ENCODE measurements around the gene CENPVL1. TPM values are rescaled to one million over a fixed set of nuclear protein-coding genes. Genes with fewer than 3 reads are reported as not detected.
"Not testable (repeated sequence)": the region's sequence is repeated elsewhere in the genome, so short reads cannot be mapped to it uniquely, and the experiment has no call there.

CENPVL1 gene
- polyA plus RNA-seq (2013, experiment 1 of 2), result 1.0 TPM
- 0.99 TPM for polyA plus RNA-seq (2013, experiment 2 of 2)

- H2BK120ac ChIP-seq (ENCODE audit: low read depth, low read length); H3K79me1 ChIP-seq (ENCODE audit: low read length); H2BK15ac ChIP-seq (replicated peaks; ENCODE audit: low read depth); H3K4me1 ChIP-seq (ENCODE audit: control insufficient read depth, low read depth, low read length); H3K36me3 ChIP-seq (ENCODE audit: control insufficient read depth, insufficient read depth, low read length); H3K9ac ChIP-seq (ENCODE audit: low read length); H2BK5ac ChIP-seq (ENCODE audit: low read length); H3K79me2 ChIP-seq (ENCODE audit: control insufficient read depth, insufficient read depth, low read length); H4K5ac ChIP-seq (ENCODE audit: low read length); DNase-seq; H2AK5ac ChIP-seq (ENCODE audit: low read length); H3K4me2 ChIP-seq (ENCODE audit: low read length); H3K56ac ChIP-seq (ENCODE audit: low read length); H4K8ac ChIP-seq (ENCODE audit: low read depth, low read length); H3K4ac ChIP-seq (ENCODE audit: low read depth, low read length); H3K27me3 ChIP-seq (ENCODE audit: insufficient read depth, low read length, poor library complexity); H3K23ac ChIP-seq (ENCODE audit: low read length); H3K27ac ChIP-seq (ENCODE audit: low read depth, low read length); H3K4me3 ChIP-seq (ENCODE audit: low read length); H3K18ac ChIP-seq (ENCODE audit: low read length): not testable (repeated sequence)
- WGBS (ENCODE audit: extremely low coverage, insufficient coverage, low lambda C conversion rate), result no CpG with 5 or more reads among the region's 87 CpGs
These were observed at the start of gene CENPVL1 for GRCh38 chrX:51710277-51711164. TSS of gene CENPVL1 (plus strand) at chrX:51710512. CDS start at chrX:51710512, 0 bp downstream.

- Histone ChIP-seq H3K36me3 (ENCODE audit: control insufficient read depth, insufficient read depth, low read length) (no peaks in the 10 kb centered on the region), H2AK5ac (ENCODE audit: low read length) (no peak overlapping the region), H3K4me3 (ENCODE audit: low read length) (no peak overlapping the region), H3K4me2 (ENCODE audit: low read length) (no peak overlapping the region), H2BK15ac (replicated peaks; ENCODE audit: low read depth) (no peak overlapping the region), H4K8ac (ENCODE audit: low read depth, low read length) (no peak overlapping the region), H3K4me1 (ENCODE audit: control insufficient read depth, low read depth, low read length) (no peaks in the 10 kb centered on the region), H3K27me3 (ENCODE audit: insufficient read depth, low read length, poor library complexity) (no peaks in the 10 kb centered on the region), H3K18ac (ENCODE audit: low read length) (no peak overlapping the region), H3K4ac (ENCODE audit: low read depth, low read length) (no peak overlapping the region), H3K23ac (ENCODE audit: low read length) (no peak overlapping the region), H2BK120ac (ENCODE audit: low read depth, low read length) (no peak overlapping the region), H3K27ac (ENCODE audit: low read depth, low read length) (no peak overlapping the region), H3K79me2 (ENCODE audit: control insufficient read depth, insufficient read depth, low read length) (no peaks in the 10 kb centered on the region), H2BK5ac (ENCODE audit: low read length) (no peak overlapping the region), H3K56ac (ENCODE audit: low read length) (no peak overlapping the region), H3K9ac (ENCODE audit: low read length) (no peak overlapping the region), H4K5ac (ENCODE audit: low read length) (no peak overlapping the region), H3K79me1 (ENCODE audit: low read length) (no peaks in the 10 kb centered on the region)
- WGBS (ENCODE audit: extremely low coverage, insufficient coverage, low lambda C conversion rate), result no CpG with 5 or more reads among the region's 5 CpGs
- DNase-seq, result no peak
These were observed 44.3 kb upstream of the CENPVL1 start for GRCh38 chrX:51665981-51666380.

- not testable (repeated sequence) for H3K79me2 ChIP-seq (ENCODE audit: control insufficient read depth, insufficient read depth, low read length); H2AK5ac ChIP-seq (ENCODE audit: low read length); H3K4ac ChIP-seq (ENCODE audit: low read depth, low read length); H3K79me1 ChIP-seq (ENCODE audit: low read length); DNase-seq; H2BK5ac ChIP-seq (ENCODE audit: low read length); H3K18ac ChIP-seq (ENCODE audit: low read length); H2BK120ac ChIP-seq (ENCODE audit: low read depth, low read length); H3K36me3 ChIP-seq (ENCODE audit: control insufficient read depth, insufficient read depth, low read length); H3K23ac ChIP-seq (ENCODE audit: low read length); H3K4me2 ChIP-seq (ENCODE audit: low read length); H3K27me3 ChIP-seq (ENCODE audit: insufficient read depth, low read length, poor library complexity); H4K5ac ChIP-seq (ENCODE audit: low read length); H3K56ac ChIP-seq (ENCODE audit: low read length); H2BK15ac ChIP-seq (replicated peaks; ENCODE audit: low read depth); H3K27ac ChIP-seq (ENCODE audit: low read depth, low read length); H3K9ac ChIP-seq (ENCODE audit: low read length); H4K8ac ChIP-seq (ENCODE audit: low read depth, low read length); H3K4me3 ChIP-seq (ENCODE audit: low read length); H3K4me1 ChIP-seq (ENCODE audit: control insufficient read depth, low read depth, low read length)
- no CpG with 5 or more reads among the region's 18 CpGs for WGBS (ENCODE audit: extremely low coverage, insufficient coverage, low lambda C conversion rate)
These were observed 30.5 kb upstream of the CENPVL1 start for GRCh38 chrX:51679689-51680433.

- H3K9ac ChIP-seq (ENCODE audit: low read length); H3K4me3 ChIP-seq (ENCODE audit: low read length); DNase-seq; H2BK15ac ChIP-seq (replicated peaks; ENCODE audit: low read depth); H2AK5ac ChIP-seq (ENCODE audit: low read length); H3K4me2 ChIP-seq (ENCODE audit: low read length); H2BK5ac ChIP-seq (ENCODE audit: low read length); H4K8ac ChIP-seq (ENCODE audit: low read depth, low read length); H3K27me3 ChIP-seq (ENCODE audit: insufficient read depth, low read length, poor library complexity); H3K56ac ChIP-seq (ENCODE audit: low read length); H3K79me1 ChIP-seq (ENCODE audit: low read length); H3K4me1 ChIP-seq (ENCODE audit: control insufficient read depth, low read depth, low read length); H2BK120ac ChIP-seq (ENCODE audit: low read depth, low read length); H4K5ac ChIP-seq (ENCODE audit: low read length); H3K18ac ChIP-seq (ENCODE audit: low read length); H3K4ac ChIP-seq (ENCODE audit: low read depth, low read length); H3K23ac ChIP-seq (ENCODE audit: low read length); H3K27ac ChIP-seq (ENCODE audit: low read depth, low read length); H3K79me2 ChIP-seq (ENCODE audit: control insufficient read depth, insufficient read depth, low read length); H3K36me3 ChIP-seq (ENCODE audit: control insufficient read depth, insufficient read depth, low read length): not testable (repeated sequence)
- WGBS (ENCODE audit: extremely low coverage, insufficient coverage, low lambda C conversion rate), result no CpG with 5 or more reads among the region's 88 CpGs
These were observed 28.2 kb upstream of the CENPVL1 start for GRCh38 chrX:51681808-51682719.

- not testable (repeated sequence) for H3K27me3 ChIP-seq (ENCODE audit: insufficient read depth, low read length, poor library complexity); H4K5ac ChIP-seq (ENCODE audit: low read length); DNase-seq; H2BK15ac ChIP-seq (replicated peaks; ENCODE audit: low read depth); H3K18ac ChIP-seq (ENCODE audit: low read length); H3K79me2 ChIP-seq (ENCODE audit: control insufficient read depth, insufficient read depth, low read length); H3K4ac ChIP-seq (ENCODE audit: low read depth, low read length); H2AK5ac ChIP-seq (ENCODE audit: low read length); H3K23ac ChIP-seq (ENCODE audit: low read length); H2BK5ac ChIP-seq (ENCODE audit: low read length); H3K9ac ChIP-seq (ENCODE audit: low read length); H3K27ac ChIP-seq (ENCODE audit: low read depth, low read length); H3K4me3 ChIP-seq (ENCODE audit: low read length); H3K4me1 ChIP-seq (ENCODE audit: control insufficient read depth, low read depth, low read length); H3K56ac ChIP-seq (ENCODE audit: low read length); H3K79me1 ChIP-seq (ENCODE audit: low read length); H3K4me2 ChIP-seq (ENCODE audit: low read length); H4K8ac ChIP-seq (ENCODE audit: low read depth, low read length); H3K36me3 ChIP-seq (ENCODE audit: control insufficient read depth, insufficient read depth, low read length); H2BK120ac ChIP-seq (ENCODE audit: low read depth, low read length)
- WGBS (ENCODE audit: extremely low coverage, insufficient coverage, low lambda C conversion rate), result no CpG with 5 or more reads among the region's 30 CpGs
These were observed 27.6 kb upstream of the CENPVL1 start, which contains the start of gene CENPVL2 for GRCh38 chrX:51682720-51683062. TSS of gene CENPVL2 (minus strand) at chrX:51682831. CDS start at chrX:51682831, 0 bp downstream.

Measured in mesendoderm (in vitro differentiated cells).